ENCODE measurements around the gene TCF4. TPM values are rescaled to one million over a fixed set of nuclear protein-coding genes. Genes with fewer than 3 reads are reported as not detected.

The TCF4 gene
- polyA plus RNA-seq, 1 experiment: 47.3 TPM

- Histone ChIP-seq H3K27ac (ENCODE audit: low read depth, low read length) (no peak overlapping the region), H3K9me3 (ENCODE audit: control insufficient read depth, insufficient read depth, low read length) (no peaks in the 10 kb centered on the region), H3K27me3 (ENCODE audit: control insufficient read depth, insufficient read depth, low read length) (no peaks in the 10 kb centered on the region), H3K4me3 (ENCODE audit: low read depth, low read length) (no peak overlapping the region)
- POLR2A ChIA-PET: no interaction called here
- CTCF ChIA-PET: interaction anchor here (0.6 to 1.4 kb wide), 2 partner anchors 20 to 90 kb away, joined by 4 to 8 read pairs; no protein-coding TSS in a partner anchor
- TF ChIP-seq CTCF (IDR thresholded peaks at IDR 0.05; ENCODE audit: low read depth, low read length): no peak
- no peak for DNase-seq (ENCODE audit: low read depth, low spot score)
Measured at GRCh38 chr18:55435592-55435991, 152.4 kb downstream of the TCF4 start.

- no peak for DNase-seq (ENCODE audit: low read depth, low spot score)
- no peak overlapping the region for H3K27ac ChIP-seq (ENCODE audit: low read depth, low read length)
- ChIA-PET CTCF (interaction anchor here (0.7 to 1.2 kb wide), 2 partner anchors 18 to 348 kb away, joined by 3 read pairs; no protein-coding TSS in a partner anchor), POLR2A (no interaction called here)
- H3K9me3 ChIP-seq (ENCODE audit: control insufficient read depth, insufficient read depth, low read length): no peaks in the 10 kb centered on the region
- no peak for TF ChIP-seq CTCF (IDR thresholded peaks at IDR 0.05; ENCODE audit: low read depth, low read length)
- no peak overlapping the region for H3K4me3 ChIP-seq (ENCODE audit: low read depth, low read length)
- H3K27me3 ChIP-seq (ENCODE audit: control insufficient read depth, insufficient read depth, low read length): no peaks in the 10 kb centered on the region
Measured at GRCh38 chr18:55433648-55434047, 154.3 kb downstream of the TCF4 start.

GRCh38 chr18:55433140-55433539, 154.9 kb downstream of the TCF4 start:
- CTCF ChIA-PET: interaction anchor here (0.5 to 1.2 kb wide), 3 partner anchors 17 to 349 kb away, joined by 3 to 6 read pairs (median 3); no protein-coding TSS in a partner anchor
- no peak for TF ChIP-seq CTCF (IDR thresholded peaks at IDR 0.05; ENCODE audit: low read depth, low read length)
- H3K9me3 ChIP-seq (ENCODE audit: control insufficient read depth, insufficient read depth, low read length): no peaks in the 10 kb centered on the region
- no peak overlapping the region for H3K27ac ChIP-seq (ENCODE audit: low read depth, low read length)
- H3K4me3 ChIP-seq (ENCODE audit: low read depth, low read length): no peak overlapping the region
- POLR2A ChIA-PET: no interaction called here
- DNase-seq (ENCODE audit: low read depth, low spot score): no peak
- no peaks in the 10 kb centered on the region for H3K27me3 ChIP-seq (ENCODE audit: control insufficient read depth, insufficient read depth, low read length)

GRCh38 chr18:55432307-55433040, 155.5 kb downstream of the TCF4 start:
- TF ChIP-seq CTCF (IDR thresholded peaks at IDR 0.05; ENCODE audit: low read depth, low read length): no peak
- Histone ChIP-seq H3K27me3 (ENCODE audit: control insufficient read depth, insufficient read depth, low read length) (no peaks in the 10 kb centered on the region), H3K9me3 (ENCODE audit: control insufficient read depth, insufficient read depth, low read length) (no peaks in the 10 kb centered on the region), H3K4me3 (ENCODE audit: low read depth, low read length) (no peak overlapping the region), H3K27ac (ENCODE audit: low read depth, low read length) (no peak overlapping the region)
- ChIA-PET CTCF (interaction anchor here (0.5 to 1.4 kb wide), 3 partner anchors 17 to 154 kb away, joined by 3 to 6 read pairs (median 4); no protein-coding TSS in a partner anchor), POLR2A (no interaction called here)
- no peak for DNase-seq (ENCODE audit: low read depth, low spot score)

GRCh38 chr18:55430026-55430425, 158.0 kb downstream of the TCF4 start:
- H3K4me3 ChIP-seq (ENCODE audit: low read depth, low read length): no peak overlapping the region
- POLR2A ChIA-PET: no interaction called here
- H3K9me3 ChIP-seq (ENCODE audit: control insufficient read depth, insufficient read depth, low read length): no peaks in the 10 kb centered on the region
- no peaks in the 10 kb centered on the region for H3K27me3 ChIP-seq (ENCODE audit: control insufficient read depth, insufficient read depth, low read length)
- CTCF ChIA-PET: no interaction called here
- H3K27ac ChIP-seq (ENCODE audit: low read depth, low read length): no peak overlapping the region
- DNase-seq (ENCODE audit: low read depth, low spot score): no peak
- TF ChIP-seq CTCF (IDR thresholded peaks at IDR 0.05; ENCODE audit: low read depth, low read length): no peak

Measured in AG04450 (cell line).